H1 (cell line): ENCODE measurements around the gene OR4E1. TPM values are rescaled to one million over a fixed set of nuclear protein-coding genes. Genes with fewer than 3 reads are reported as not detected.

Experiments used
- CTCF ChIA-PET: fragments of 300-600 bp; sonication (Branson Sonifier 250); formaldehyde crosslinking; loops from one replicate; lab custom pipeline; 2021; ENCODE audit not compliant: partially characterized antibody; lab: Charles Lee
- POLR2A ChIA-PET: fragments of 300-600 bp; sonication (Branson Sonifier 250); formaldehyde crosslinking; loops from one replicate; lab custom pipeline; 2021; ENCODE audit warnings: inconsistent platforms; ENCODE audit not compliant: partially characterized antibody; lab: Charles Lee
- DNase-seq, 2 experiments: peaks; one replicate each; pipeline versions ENCODE4 v3.0.0 to v3.0.0-alpha.2; 2010 to 2022; ENCODE audit warnings: low spot score in 2 of 2, low read depth in 1 of 2, mixed read lengths in 1 of 2
- FAIRE-seq: peaks from 2 replicates; lab custom pipeline; 2011; peaks lifted over from hg19 to GRCh38; lab: Jason Lieb, UNC
- H2AFZ ChIP-seq: 2 replicates; pipeline ENCODE4 v1.8.1; 2012; ENCODE audit warnings: low read length, inconsistent platforms
- H2AK5ac ChIP-seq: 2 replicates; pipeline ENCODE4 v1.6.1; 2013; ENCODE audit warnings: low read depth, low read length
- H2BK120ac ChIP-seq: replicated peaks from 2 replicates; pipeline ENCODE3; 2013; ENCODE audit warnings: low read depth, low read length, inconsistent platforms
- H2BK12ac ChIP-seq: 2 replicates; pipeline ENCODE4 v1.6.1; 2013; ENCODE audit warnings: low read depth, low read length
- H2BK15ac ChIP-seq: 2 replicates; pipeline ENCODE4 v1.6.1; 2013; ENCODE audit warnings: low read length
- H2BK20ac ChIP-seq: 2 replicates; pipeline ENCODE4 v1.6.1; 2013; ENCODE audit warnings: low read length
- H2BK5ac ChIP-seq: 2 replicates; pipeline ENCODE4 v1.6.1; 2013; ENCODE audit warnings: low read depth, low read length
- H3K14ac ChIP-seq: 2 replicates; pipeline ENCODE4 v1.6.1; 2013; ENCODE audit warnings: inconsistent platforms; ENCODE audit not compliant: insufficient read length
- H3K18ac ChIP-seq: 2 replicates; pipeline ENCODE4 v1.6.1; 2013; ENCODE audit warnings: low read length; ENCODE audit errors: extremely low read depth
- H3K23ac ChIP-seq: 2 replicates; pipeline ENCODE4 v1.6.1; 2013; ENCODE audit warnings: inconsistent platforms; ENCODE audit not compliant: insufficient read length
- H3K23me2 ChIP-seq: 2 replicates; pipeline ENCODE4 v1.6.1; 2013; ENCODE audit warnings: low read depth, low read length
- H3K27ac ChIP-seq: 2 replicates; pipeline ENCODE4 v1.6.1; 2011; ENCODE audit warnings: low read depth, low read length, inconsistent platforms
- H3K27me3 ChIP-seq, 4 experiments: replicated peaks in 1 of 4; 1 replicate in 1 of 4; 2 replicates in 3 of 4; pipeline versions ENCODE4 v1.6.1 to v1.8.1; 2011 to 2013; ENCODE audit warnings: low read length in 3 of 4, mild to moderate bottlenecking in 3 of 4, inconsistent platforms in 2 of 4, mixed read lengths in 2 of 4, moderate library complexity in 1 of 4; ENCODE audit not compliant: control insufficient read depth in 3 of 4, insufficient read depth in 3 of 4; ENCODE audit errors: extremely low read depth in 1 of 4
- H3K36me3 ChIP-seq, 4 experiments: 2 replicates each; pipeline versions ENCODE4 v1.6.1 to v1.8.1; 2011 to 2013; ENCODE audit warnings: mild to moderate bottlenecking in 4 of 4, low read length in 3 of 4, moderate library complexity in 2 of 4, control low read depth in 1 of 4, inconsistent platforms in 1 of 4; ENCODE audit not compliant: insufficient read depth in 4 of 4, control insufficient read depth in 2 of 4
- H3K4ac ChIP-seq: replicated peaks from 2 replicates; pipeline ENCODE3; 2013; ENCODE audit warnings: low read length, low read depth, mixed read lengths, inconsistent platforms; ENCODE audit not compliant: insufficient read length
- H3K4me1 ChIP-seq, 4 experiments: replicated peaks in 1 of 4; 1 replicate in 1 of 4; 2 replicates in 3 of 4; pipeline versions ENCODE4 v1.6.1 to v1.8.1; 2011 to 2013; ENCODE audit warnings: low read length in 3 of 4, inconsistent platforms in 2 of 4, mixed read lengths in 1 of 4; ENCODE audit not compliant: insufficient read depth in 4 of 4, control insufficient read depth in 3 of 4
- H3K4me2 ChIP-seq, 2 experiments: 2 replicates each; pipeline versions ENCODE4 v1.6.1 to v1.8.1; 2011 to 2013; ENCODE audit warnings: low read depth in 2 of 2, low read length in 2 of 2, control low read depth in 1 of 2, inconsistent platforms in 1 of 2, mild to moderate bottlenecking in 1 of 2; ENCODE audit not compliant: insufficient read depth in 1 of 2
- H3K4me3 ChIP-seq, 4 experiments: fragments of 200-600, 300-600 bp in 1 of 4; sonication (generic), shearing (Covaris generic), sonication (Bioruptor Twin) in 1 of 4; 2 replicates each; pipeline versions ENCODE4 v1.5.1 to v1.8.1; 2011 to 2016; ENCODE audit warnings: low read length in 4 of 4, low read depth in 3 of 4, control low read depth in 2 of 4, inconsistent platforms in 2 of 4, mild to moderate bottlenecking in 2 of 4, mixed read lengths in 1 of 4, moderate library complexity in 1 of 4; ENCODE audit not compliant: insufficient read depth in 2 of 4; ENCODE audit errors: extremely low read depth in 1 of 4
- H3K56ac ChIP-seq: replicated peaks from 2 replicates; pipeline ENCODE3; 2013; ENCODE audit warnings: low read depth, mild to moderate bottlenecking, mixed read lengths, low read length, inconsistent platforms; ENCODE audit not compliant: insufficient read length
- H3K79me1 ChIP-seq: 2 replicates; pipeline ENCODE4 v1.6.1; 2013; ENCODE audit warnings: low read depth, low read length, control low read depth
- H3K79me2 ChIP-seq, 2 experiments: 2 replicates each; pipeline versions ENCODE4 v1.6.1 to v1.8.1; 2012 to 2013; ENCODE audit warnings: low read length in 2 of 2, mild to moderate bottlenecking in 2 of 2, inconsistent platforms in 1 of 2; ENCODE audit not compliant: insufficient read depth in 2 of 2, control insufficient read depth in 1 of 2
- H3K9ac ChIP-seq, 4 experiments: replicated peaks in 1 of 4; 1 replicate in 1 of 4; 2 replicates in 3 of 4; pipeline versions ENCODE4 v1.6.1 to v1.8.1; 2011 to 2013; ENCODE audit warnings: low read depth in 3 of 4, low read length in 3 of 4, control low read depth in 2 of 4, mild to moderate bottlenecking in 2 of 4, moderate library complexity in 2 of 4, inconsistent platforms in 1 of 4; ENCODE audit errors: extremely low read depth in 1 of 4
- H3K9me3 ChIP-seq, 2 experiments: 2 replicates each; pipeline versions ENCODE4 v1.6.1 to v1.8.1; 2012 to 2013; ENCODE audit warnings: mild to moderate bottlenecking in 2 of 2, moderate library complexity in 2 of 2, control low read depth in 1 of 2, inconsistent platforms in 1 of 2, low read depth in 1 of 2, low read length in 1 of 2, mixed read lengths in 1 of 2; ENCODE audit not compliant: insufficient read depth in 2 of 2
- H4K20me1 ChIP-seq, 2 experiments: replicated peaks in 1 of 2; 2 replicates each; pipeline versions ENCODE3 to v1.8.1; 2011 to 2013; ENCODE audit warnings: inconsistent platforms in 2 of 2, low read length in 2 of 2, mild to moderate bottlenecking in 1 of 2; ENCODE audit not compliant: insufficient read depth in 2 of 2, control insufficient read depth in 1 of 2
- H4K5ac ChIP-seq: 2 replicates; pipeline ENCODE4 v1.6.1; 2013; ENCODE audit warnings: low read length, low read depth, mixed read lengths, inconsistent platforms; ENCODE audit not compliant: insufficient read length
- H4K8ac ChIP-seq: 2 replicates; pipeline ENCODE4 v1.8.0; 2013; ENCODE audit warnings: mild to moderate bottlenecking, moderate library complexity, low read length, inconsistent platforms; ENCODE audit not compliant: insufficient read depth; ENCODE audit errors: extremely low read depth
- H4K91ac ChIP-seq: replicated peaks from 2 replicates; pipeline ENCODE3; 2013; ENCODE audit warnings: low read length, mixed read lengths, inconsistent platforms; ENCODE audit not compliant: insufficient read length
- ASH2L ChIP-seq: fragments of 200-600, 300-600 bp; sonication (generic); IDR thresholded peaks from one replicate; pipeline ENCODE4 v1.7.1; 2017; ENCODE audit warnings: low read length
- ATF3 ChIP-seq: IDR thresholded peaks from 2 replicates; pipeline ENCODE4 v1.6.1; 2011; ENCODE audit warnings: low read depth, mild to moderate bottlenecking, low read length; ENCODE audit not compliant: insufficient read depth
- BRCA1 ChIP-seq: IDR thresholded peaks from 2 replicates; pipeline ENCODE4 v1.6.1; 2012; ENCODE audit warnings: low read depth, low read length, improper control_type of control experiment
- CBX5 ChIP-seq: fragments of 300-800, 300-1000 bp; sonication (generic); IDR thresholded peaks from 2 replicates; pipeline ENCODE4 v1.7.1; 2016; ENCODE audit warnings: antibody characterized with exemption, low read length, low read depth
- CHD2 ChIP-seq: IDR thresholded peaks from 2 replicates; pipeline ENCODE4 v1.6.1; 2012; ENCODE audit warnings: low read length, improper control_type of control experiment
- EP300 ChIP-seq, 2 experiments: IDR thresholded peaks; 1 replicate in 1 of 2; 2 replicates in 1 of 2; pipeline ENCODE4 v1.6.1; 2011 to 2012; ENCODE audit warnings: low read depth in 2 of 2, low read length in 2 of 2, mild to moderate bottlenecking in 2 of 2, borderline replicate concordance in 1 of 2, inconsistent platforms in 1 of 2, moderate library complexity in 1 of 2
- HDAC6 ChIP-seq: IDR thresholded peaks from one replicate; pipeline ENCODE4 v1.7.1; 2012; ENCODE audit warnings: low read depth, mild to moderate bottlenecking, inconsistent platforms, low read length, moderate library complexity
- MAX ChIP-seq: IDR thresholded peaks from 2 replicates; pipeline ENCODE4 v1.6.1; 2012; ENCODE audit warnings: inconsistent platforms
- RNF2 ChIP-seq: fragments of 200-900, 300-1000 bp; sonication (generic); IDR thresholded peaks from 2 replicates; pipeline ENCODE4 v1.7.1; 2016; ENCODE audit warnings: borderline replicate concordance, low read depth, mild to moderate bottlenecking, antibody characterized with exemption, low read length; ENCODE audit not compliant: poor library complexity, severe bottlenecking; ENCODE audit errors: missing control alignments
- SP1 ChIP-seq: IDR thresholded peaks from 2 replicates; pipeline ENCODE4 v1.6.1; 2011; ENCODE audit warnings: low read depth, low read length
- SP4 ChIP-seq: IDR thresholded peaks from 2 replicates; pipeline ENCODE4 v1.6.1; 2012; ENCODE audit warnings: low read length, inconsistent platforms
- TAF7 ChIP-seq: optimal IDR thresholded peaks from 2 replicates; pipeline ENCODE3; 2011; ENCODE audit warnings: low read depth, mild to moderate bottlenecking, inconsistent platforms, low read length, moderate library complexity, borderline replicate concordance
- TEAD4 ChIP-seq: IDR thresholded peaks from 2 replicates; pipeline ENCODE4 v1.6.1; 2012; ENCODE audit warnings: low read depth, low read length, inconsistent platforms, mixed read lengths
- ZNF274 ChIP-seq: IDR thresholded peaks from 2 replicates; pipeline ENCODE4 v1.7.0; 2012; ENCODE audit warnings: low read length, borderline replicate concordance; ENCODE audit errors: extremely low read depth
- WGBS, 2 experiments: shearing (Covaris generic) in 1 of 2; methylation state at CpG; one replicate each; pipeline versions ENCODE4 v1.1.6 to v1.1.7; 2013 to 2015; ENCODE audit warnings: low lambda C conversion rate in 2 of 2, mixed read lengths in 2 of 2, inconsistent platforms in 1 of 2, low coverage in 1 of 2, missing lambda C conversion rate in 1 of 2; ENCODE audit not compliant: insufficient replicate concordance in 2 of 2, insufficient coverage in 1 of 2, insufficient read length in 1 of 2; ENCODE audit errors: extremely low coverage in 1 of 2, missing lambda C conversion rate in 1 of 2; 5-methylcytosine and 5-hydroxymethylcytosine counted together
- polyA plus RNA-seq, 7 experiments: library from polyadenylated mRNA; depleted of rRNA in 3 of 7; stranded (reverse) in 5 of 7; unstranded in 2 of 7; fragments of >200 nt in 5 of 7; fragments of 200-250 nt in 2 of 7; gene quantifications; 1 replicate in 5 of 7; 2 replicates in 1 of 7; 4 replicates in 1 of 7; pipeline versions ENCODE4 v1.2.1 to v1.2.3, GENCODE V29; 2011 to 2013; ENCODE audit warnings: missing spikeins in 2 of 7, mixed read lengths in 2 of 7
- total RNA-seq: library from RNA; stranded (reverse); fragmentation: NEBNext Ultra II Directional; extraction: Animal tissue kit (Norgen Biotek cat#: 25700); gene quantifications from 2 replicates; pipeline ENCODE4 v1.2.1, GENCODE V29; 2021

Gene OR4E1
- total and polyA plus RNA-seq, 2 of the 8 experiments (the other 6 are each of a cell fraction or from before 2014, with no cell fraction given) = not detected

- Histone ChIP-seq H3K9me3 (no peaks in the 10 kb centered on the region), H3K56ac (no peak overlapping the region), H2BK5ac (no peak overlapping the region), H3K27ac (no peak overlapping the region), H3K23ac (no peak overlapping the region), H4K5ac (no peak overlapping the region), H4K91ac (no peak overlapping the region), H2BK120ac (no peak overlapping the region), H3K27me3 (no peaks in the 10 kb centered on the region), H3K9ac (no peak overlapping the region), H4K8ac (no peak overlapping the region), H3K18ac (no peak overlapping the region), H3K14ac (no peak overlapping the region), H3K4me3 (no peak overlapping the region), H3K79me2 (no peaks in the 10 kb centered on the region), H3K23me2 (no peaks in the 10 kb centered on the region), H3K4ac (no peak overlapping the region), H3K4me1 (no peaks in the 10 kb centered on the region), H3K36me3 (no peaks in the 10 kb centered on the region), H3K4me2 (no peak overlapping the region), H4K20me1 (no peaks in the 10 kb centered on the region), H2BK15ac (no peak overlapping the region), H2AK5ac (no peak overlapping the region), H2BK20ac (no peak overlapping the region), H2BK12ac (no peak overlapping the region), H3K79me1 (no peaks in the 10 kb centered on the region), H2AFZ (no peak overlapping the region)
- FAIRE-seq (no peak), DNase-seq (no peak)
- CTCF ChIA-PET = interaction anchor here (0.7 to 1.6 kb wide), 3 partner anchors 9 to 97 kb away, joined by 3 to 6 read pairs (median 4); no protein-coding TSS in a partner anchor
- POLR2A ChIA-PET = no interaction called here
- WGBS, 2 experiments = 74% methylated on average over 2 of the region's 2 CpGs; no CpG with 5 or more reads in 1 of the 2 experiments
- TF ChIP-seq ZNF274 (no peak), MAX (no peak), TAF7 (no peak), ASH2L (no peak), HDAC6 (no peak), SP4 (no peak), RNF2 (no peak), EP300 (IDR thresholded peaks at IDR 0.05; ENCODE audit: borderline replicate concordance in 1 of 2, low read depth in 2 of 2, low read length in 2 of 2) (no peak), CBX5 (no peak), CHD2 (no peak), TEAD4 (no peak), ATF3 (no peak), SP1 (no peak), BRCA1 (no peak)
Measured at GRCh38 chr14:21671371-21671770, 2.2 kb downstream of the OR4E1 start.
